Ovary (tissue), 3 donors: ENCODE data around the gene DMAC2.

Experiments used
- EP300 ChIP-seq: sonication (generic); formaldehyde crosslinking; IDR thresholded peaks from one replicate; pipeline ENCODE4 v1.6.1; 2017; ENCODE audit warnings: antibody characterized with exemption
- POLR2A ChIP-seq: fragments of 450-650 bp; IDR thresholded peaks from one replicate; pipeline ENCODE4 v1.6.1; 2017; ENCODE audit warnings: antibody characterized with exemption, mild to moderate bottlenecking, moderate library complexity
- TF ChIP-seq, protein P1 (sequence below), 3 donors: fragments of 450-650 bp in 2 of 3; fragments of 200-600 bp in 1 of 3; IDR thresholded peaks; one replicate each; pipeline versions ENCODE4 v1.5.1 to v1.8.0; 2016 to 2022; ENCODE audit warnings: antibody characterized with exemption in 3 of 3, mild to moderate bottlenecking in 1 of 3
- donor health status: DM: no; HTN: no; CAD: no.

- TF ChIP-seq POLR2A (no peak), EP300 (no peak)
- TF ChIP-seq, protein P1, sequence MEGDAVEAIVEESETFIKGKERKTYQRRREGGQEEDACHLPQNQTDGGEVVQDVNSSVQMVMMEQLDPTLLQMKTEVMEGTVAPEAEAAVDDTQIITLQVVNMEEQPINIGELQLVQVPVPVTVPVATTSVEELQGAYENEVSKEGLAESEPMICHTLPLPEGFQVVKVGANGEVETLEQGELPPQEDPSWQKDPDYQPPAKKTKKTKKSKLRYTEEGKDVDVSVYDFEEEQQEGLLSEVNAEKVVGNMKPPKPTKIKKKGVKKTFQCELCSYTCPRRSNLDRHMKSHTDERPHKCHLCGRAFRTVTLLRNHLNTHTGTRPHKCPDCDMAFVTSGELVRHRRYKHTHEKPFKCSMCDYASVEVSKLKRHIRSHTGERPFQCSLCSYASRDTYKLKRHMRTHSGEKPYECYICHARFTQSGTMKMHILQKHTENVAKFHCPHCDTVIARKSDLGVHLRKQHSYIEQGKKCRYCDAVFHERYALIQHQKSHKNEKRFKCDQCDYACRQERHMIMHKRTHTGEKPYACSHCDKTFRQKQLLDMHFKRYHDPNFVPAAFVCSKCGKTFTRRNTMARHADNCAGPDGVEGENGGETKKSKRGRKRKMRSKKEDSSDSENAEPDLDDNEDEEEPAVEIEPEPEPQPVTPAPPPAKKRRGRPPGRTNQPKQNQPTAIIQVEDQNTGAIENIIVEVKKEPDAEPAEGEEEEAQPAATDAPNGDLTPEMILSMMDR (IDR thresholded peaks at IDR 0.05): no peak
These were observed 40.6 kb downstream of the DMAC2 start for GRCh38 chr19:41399091-41399490.
